Measurements from ENCODE around the gene ARID4A. TPM values are rescaled to one million over a fixed set of nuclear protein-coding genes. Genes with fewer than 3 reads are reported as not detected.
A peak's percentile ranks its signal among the peaks of the same experiment; 100 is the strongest.

Gene ARID4A
- total RNA-seq, 4 donors from 2014 or later, result 9.9 to 19.3 (median 13.4) TPM

GRCh38 chr14:58362798-58363412, 64.5 kb downstream of the ARID4A start:
- Histone ChIP-seq H3K27me3 (no peaks in the 10 kb centered on the region), H3K4me1 (no peaks in the 10 kb centered on the region), H3K4me3 (no peak overlapping the region), H3K27ac (no peak overlapping the region), H3K36me3 (peaks cover 0 to 100% (median 18%) of the 10 kb centered on the region in 3 donors), H3K9me3 (no peaks in the 10 kb centered on the region)
- 86 to 96% methylated on average over 2 to 3 of the region's 3 CpGs for WGBS, 2 donors
- DNase-seq, result no peak
- intact Hi-C loops (cut with DNase I), result no loop called here
- TF ChIP-seq CTCF (IDR thresholded peaks at IDR 0.05) (peak in 4 of 6 experiments; percentile 5 to 27 (median 14)), POLR2A (IDR thresholded peaks at IDR 0.05) (no peak)

- intact Hi-C loops (cut with DNase I), result no loop called here
- Histone ChIP-seq H3K27me3 (no peaks in the 10 kb centered on the region), H3K36me3 (peaks cover 0 to 100% (median 19%) of the 10 kb centered on the region in 3 donors), H3K4me1 (no peaks in the 10 kb centered on the region), H3K4me3 (no peak overlapping the region), H3K9me3 (no peaks in the 10 kb centered on the region), H3K27ac (no peak overlapping the region)
- DNase-seq, result no peak
- 80 to 85% methylated on average over 4 of the region's 4 CpGs for WGBS, 2 donors
- TF ChIP-seq POLR2A (IDR thresholded peaks at IDR 0.05) (no peak), CTCF (IDR thresholded peaks at IDR 0.05) (no peak)
These were observed 66.0 kb downstream of the ARID4A start for GRCh38 chr14:58364316-58364715.

- Histone ChIP-seq H3K36me3 (peaks cover 0 to 100% (median 9%) of the 10 kb centered on the region in 3 donors), H3K27me3 (no peaks in the 10 kb centered on the region), H3K4me1 (no peaks in the 10 kb centered on the region), H3K27ac (no peak overlapping the region), H3K9me3 (no peaks in the 10 kb centered on the region), H3K4me3 (no peak overlapping the region)
- 83 to 86% methylated on average over 3 of the region's 3 CpGs for WGBS, 2 donors
- TF ChIP-seq CTCF (IDR thresholded peaks at IDR 0.05) (no peak), POLR2A (IDR thresholded peaks at IDR 0.05) (no peak)
- intact Hi-C loops (cut with DNase I), result no loop called here
- no peak for DNase-seq
These were observed 68.9 kb downstream of the ARID4A start for GRCh38 chr14:58367296-58367695.

- no peak for TF ChIP-seq CTCF (IDR thresholded peaks at IDR 0.05)
- no peak for TF ChIP-seq POLR2A (IDR thresholded peaks at IDR 0.05)
- Histone ChIP-seq H3K27ac (no peak overlapping the region), H3K36me3 (peaks cover 0 to 100% (median 9%) of the 10 kb centered on the region in 3 donors), H3K27me3 (no peaks in the 10 kb centered on the region), H3K4me3 (no peak overlapping the region), H3K4me1 (no peaks in the 10 kb centered on the region), H3K9me3 (no peaks in the 10 kb centered on the region)
- DNase-seq, result no peak
- WGBS, 2 donors, result 61 to 83% methylated on average over 1 of the region's 1 CpG
- intact Hi-C loops (cut with DNase I), result no loop called here
These were observed 70.6 kb downstream of the ARID4A start for GRCh38 chr14:58368956-58369355.

DNA sequence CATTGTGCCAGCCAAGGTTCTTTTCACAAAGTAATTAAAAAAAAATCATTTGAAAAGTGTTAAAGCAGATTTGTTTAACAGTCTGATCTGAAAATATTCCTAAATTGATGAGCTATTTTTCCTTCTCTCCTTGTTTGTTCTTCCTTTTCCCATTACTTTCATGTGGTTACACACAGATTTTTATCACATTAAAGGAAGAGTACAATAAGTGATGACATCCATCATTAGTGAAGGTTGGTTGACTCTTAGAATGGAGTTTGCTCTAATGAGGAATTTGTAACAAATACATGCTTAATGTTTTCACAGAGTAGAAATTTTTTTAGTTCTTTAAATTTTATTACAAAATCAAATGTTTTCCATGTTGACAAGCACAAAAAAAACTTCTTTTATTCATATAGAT, 78.4 kb downstream of the ARID4A start:
- no peak overlapping the region for H3K27ac ChIP-seq
- no peak for TF ChIP-seq CTCF (IDR thresholded peaks at IDR 0.05)
- TF ChIP-seq POLR2A (IDR thresholded peaks at IDR 0.05), result no peak
- no peak for DNase-seq
- H3K9me3 ChIP-seq, result no peaks in the 10 kb centered on the region
- no peak overlapping the region for H3K4me3 ChIP-seq
- intact Hi-C loops (cut with DNase I), result no loop called here
- H3K4me1 ChIP-seq, result no peaks in the 10 kb centered on the region
- peaks cover 0 to 96% (median 0%) of the 10 kb centered on the region in 3 donors for H3K36me3 ChIP-seq
- H3K27me3 ChIP-seq, result no peaks in the 10 kb centered on the region
